ENCODE data around the gene ARHGEF17.

The ARHGEF17 gene

DNA sequence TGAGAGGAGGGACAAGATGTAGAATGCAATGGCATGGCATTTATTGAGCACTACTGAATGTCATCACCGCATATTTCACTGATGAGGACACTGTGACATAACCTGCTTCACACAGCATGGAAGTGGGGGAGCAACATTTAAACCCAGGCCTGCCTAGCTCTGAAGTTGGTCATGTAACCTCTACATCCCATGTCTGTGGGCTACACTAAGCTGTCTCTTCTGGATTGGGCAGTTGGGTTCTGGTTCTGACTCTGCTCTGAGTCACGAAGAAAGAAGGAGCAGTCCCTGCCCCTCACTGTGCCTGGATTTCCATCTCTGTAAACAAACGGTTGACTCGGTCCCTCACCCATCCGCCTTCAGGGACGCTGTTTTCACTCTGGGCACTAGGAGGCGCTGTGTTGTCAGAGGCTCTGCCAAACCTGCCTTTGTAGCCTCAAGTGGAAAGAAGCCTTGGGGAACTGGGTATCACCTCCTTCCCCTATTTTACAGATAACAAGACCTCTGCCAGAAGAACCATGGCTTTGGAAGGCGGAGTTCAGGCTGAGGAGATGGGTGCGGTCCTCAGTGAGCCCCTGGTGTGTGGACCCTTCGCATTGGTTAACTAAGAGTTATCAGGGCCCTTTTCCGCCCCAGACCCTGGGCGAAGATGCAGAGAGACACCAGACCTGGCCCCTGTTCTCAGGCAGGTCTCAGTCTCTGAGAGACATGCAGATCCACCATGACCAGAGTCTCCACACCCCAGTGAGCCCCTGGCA lies 12.7 kb upstream of the ARHGEF17 start:
- no peak for DNase-seq

DNA sequence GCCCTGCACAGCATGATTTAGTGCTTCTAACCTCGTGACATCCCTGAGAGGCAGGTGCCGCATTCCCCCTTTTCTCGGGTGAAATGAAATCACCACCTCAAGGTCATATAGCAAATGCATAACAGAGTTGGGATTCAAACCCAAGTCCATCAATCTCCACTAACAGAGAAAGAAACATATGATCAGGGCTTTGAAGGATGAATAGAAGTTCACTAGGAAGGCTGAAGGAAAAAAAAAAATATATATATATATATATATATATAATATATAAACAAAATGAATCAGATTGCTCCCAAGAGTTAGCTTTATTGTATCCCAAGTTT lies 12.1 kb upstream of the ARHGEF17 start:
- DNase-seq = no peak

DNA sequence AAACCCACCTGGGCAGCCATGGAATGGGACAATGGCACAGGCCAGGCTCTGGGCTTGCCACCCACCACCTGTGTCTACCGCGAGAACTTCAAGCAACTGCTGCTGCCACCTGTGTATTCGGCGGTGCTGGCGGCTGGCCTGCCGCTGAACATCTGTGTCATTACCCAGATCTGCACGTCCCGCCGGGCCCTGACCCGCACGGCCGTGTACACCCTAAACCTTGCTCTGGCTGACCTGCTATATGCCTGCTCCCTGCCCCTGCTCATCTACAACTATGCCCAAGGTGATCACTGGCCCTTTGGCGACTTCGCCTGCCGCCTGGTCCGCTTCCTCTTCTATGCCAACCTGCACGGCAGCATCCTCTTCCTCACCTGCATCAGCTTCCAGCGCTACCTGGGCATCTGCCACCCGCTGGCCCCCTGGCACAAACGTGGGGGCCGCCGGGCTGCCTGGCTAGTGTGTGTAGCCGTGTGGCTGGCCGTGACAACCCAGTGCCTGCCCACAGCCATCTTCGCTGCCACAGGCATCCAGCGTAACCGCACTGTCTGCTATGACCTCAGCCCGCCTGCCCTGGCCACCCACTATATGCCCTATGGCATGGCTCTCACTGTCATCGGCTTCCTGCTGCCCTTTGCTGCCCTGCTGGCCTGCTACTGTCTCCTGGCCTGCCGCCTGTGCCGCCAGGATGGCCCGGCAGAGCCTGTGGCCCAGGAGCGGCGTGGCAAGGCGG lies 11.4 kb upstream of the ARHGEF17 start:
- DNase-seq = no peak

DNA sequence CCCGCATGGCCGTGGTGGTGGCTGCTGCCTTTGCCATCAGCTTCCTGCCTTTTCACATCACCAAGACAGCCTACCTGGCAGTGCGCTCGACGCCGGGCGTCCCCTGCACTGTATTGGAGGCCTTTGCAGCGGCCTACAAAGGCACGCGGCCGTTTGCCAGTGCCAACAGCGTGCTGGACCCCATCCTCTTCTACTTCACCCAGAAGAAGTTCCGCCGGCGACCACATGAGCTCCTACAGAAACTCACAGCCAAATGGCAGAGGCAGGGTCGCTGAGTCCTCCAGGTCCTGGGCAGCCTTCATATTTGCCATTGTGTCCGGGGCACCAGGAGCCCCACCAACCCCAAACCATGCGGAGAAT lies 10.9 kb upstream of the ARHGEF17 start:
- no peak for DNase-seq

GRCh38 chr11:73297702-73298101 lies 10.4 kb upstream of the ARHGEF17 start:
- DNase-seq = no peak

GRCh38 chr11:73298233-73298632 lies 9.8 kb upstream of the ARHGEF17 start:
- no peak for DNase-seq

DNA sequence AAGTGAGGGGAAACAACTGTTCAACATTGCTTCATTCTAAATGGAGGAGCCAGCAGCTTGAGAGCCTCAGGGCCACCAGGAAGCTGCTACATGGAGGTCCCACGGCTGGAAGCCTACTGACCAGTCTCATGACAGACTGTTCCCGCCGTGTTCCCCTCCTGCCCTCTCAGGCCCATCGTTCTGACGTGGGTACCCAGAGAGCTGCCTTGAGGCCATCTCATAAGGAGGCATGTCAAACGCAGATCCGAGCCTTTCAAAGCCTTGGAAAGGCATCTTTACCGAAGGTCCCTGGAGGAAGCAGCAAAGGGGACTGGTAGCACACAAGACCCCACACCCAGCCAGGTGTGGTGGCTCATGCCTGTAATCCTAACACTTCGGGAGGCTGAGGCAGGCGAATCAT lies 8.3 kb upstream of the ARHGEF17 start:
- DNase-seq = no peak

DNA sequence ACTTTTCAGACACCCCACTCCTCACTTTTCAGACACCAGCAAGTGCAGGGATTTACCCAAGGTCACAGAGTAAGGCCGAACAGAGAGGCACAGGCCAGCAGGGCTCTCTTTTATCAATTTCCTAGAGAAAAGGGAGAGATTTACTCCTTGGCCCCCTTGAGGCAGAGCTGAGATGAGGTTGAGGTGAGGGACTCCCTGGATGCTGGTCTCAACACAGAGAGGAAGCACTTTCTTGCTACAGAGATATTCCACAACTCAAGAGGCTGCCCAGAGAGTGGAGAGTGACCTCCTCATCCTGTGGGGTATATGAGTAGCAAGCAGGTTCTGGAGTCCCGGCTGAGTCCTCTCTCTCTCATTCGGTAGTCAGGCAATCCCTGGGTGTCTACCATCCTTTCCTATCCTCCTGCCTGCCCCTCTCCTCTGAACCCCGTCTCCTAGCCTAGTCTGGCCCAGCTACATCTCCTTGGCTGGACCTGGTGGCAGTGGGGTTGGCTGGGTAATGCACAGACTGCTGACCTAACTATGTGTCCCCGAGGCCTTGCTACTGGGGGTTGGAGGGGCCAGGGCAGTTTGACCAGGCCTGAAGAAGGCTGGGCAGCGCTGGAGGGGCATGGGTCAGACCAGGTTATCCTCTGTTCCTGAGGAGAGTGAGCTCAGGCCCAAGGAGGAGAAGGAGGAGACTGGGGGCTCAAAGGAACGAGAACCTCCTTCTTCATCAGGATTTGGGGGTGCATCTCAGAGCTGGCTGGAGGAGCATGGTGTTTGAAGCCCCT lies 1.8 kb upstream of the ARHGEF17 start:
- DNase-seq = no peak

GRCh38 chr11:73306977-73307322 lies 1.1 kb upstream of the ARHGEF17 start:
- DNase-seq = no peak

DNA sequence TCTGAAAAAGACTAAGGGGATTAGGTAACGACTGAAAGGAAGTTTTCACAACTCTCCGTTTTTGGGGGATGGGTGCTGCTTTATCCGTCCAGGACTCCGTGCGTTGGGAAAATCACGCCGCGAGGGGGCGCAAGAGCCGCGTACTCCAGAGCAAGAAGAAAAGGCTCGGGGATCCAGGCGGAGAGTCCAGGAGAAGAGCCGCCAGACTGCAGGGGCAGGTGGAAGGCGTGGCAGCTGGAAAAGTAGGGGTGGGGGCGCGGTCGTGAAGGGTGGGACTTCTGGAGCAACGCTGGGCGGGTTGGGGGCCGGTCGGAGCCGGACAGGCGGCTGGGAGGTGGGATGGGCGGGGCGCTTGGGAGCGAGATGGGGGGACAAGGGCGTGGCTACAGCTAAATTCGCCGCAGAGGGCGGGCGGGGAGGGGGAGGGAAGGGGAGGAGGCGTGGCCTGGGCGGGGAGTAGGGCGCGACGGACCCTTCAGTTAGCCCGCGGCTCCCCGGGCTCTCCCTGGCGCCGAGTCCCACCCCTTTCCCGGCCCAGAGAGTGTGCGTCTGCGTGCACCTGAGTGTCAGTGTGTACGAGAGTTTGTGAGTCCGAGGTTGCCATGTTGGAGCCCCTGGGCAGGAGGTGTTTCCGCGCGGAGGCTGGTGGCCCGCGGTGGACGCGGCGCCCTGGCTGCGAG lies 613 bp upstream of the ARHGEF17 start:
- peak; percentile 91 for DNase-seq

GRCh38 chr11:73308961-73309919 lies 1.2 kb downstream of the ARHGEF17 start:
- DNase-seq = peak; percentile 30

DNA sequence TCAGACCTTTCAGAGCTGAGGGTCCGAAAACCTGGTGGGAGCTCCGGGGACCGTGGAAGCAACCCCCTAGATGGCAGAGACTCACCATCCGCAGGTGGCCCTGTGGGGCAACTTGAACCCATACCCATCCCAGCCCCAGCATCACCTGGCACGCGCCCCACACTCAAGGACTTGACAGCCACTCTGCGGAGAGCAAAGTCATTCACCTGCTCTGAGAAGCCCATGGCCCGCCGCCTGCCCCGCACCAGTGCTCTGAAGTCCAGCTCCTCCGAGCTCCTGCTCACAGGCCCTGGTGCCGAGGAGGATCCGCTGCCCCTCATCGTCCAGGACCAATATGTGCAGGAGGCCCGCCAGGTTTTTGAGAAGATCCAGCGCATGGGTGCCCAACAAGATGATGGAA lies 2.0 kb downstream of the ARHGEF17 start:
- DNase-seq = no peak

- no peak for DNase-seq
Observed at GRCh38 chr11:73310661-73311393, 2.8 kb downstream of the ARHGEF17 start.

GRCh38 chr11:73311394-73311869 lies 3.4 kb downstream of the ARHGEF17 start:
- DNase-seq = no peak

DNA sequence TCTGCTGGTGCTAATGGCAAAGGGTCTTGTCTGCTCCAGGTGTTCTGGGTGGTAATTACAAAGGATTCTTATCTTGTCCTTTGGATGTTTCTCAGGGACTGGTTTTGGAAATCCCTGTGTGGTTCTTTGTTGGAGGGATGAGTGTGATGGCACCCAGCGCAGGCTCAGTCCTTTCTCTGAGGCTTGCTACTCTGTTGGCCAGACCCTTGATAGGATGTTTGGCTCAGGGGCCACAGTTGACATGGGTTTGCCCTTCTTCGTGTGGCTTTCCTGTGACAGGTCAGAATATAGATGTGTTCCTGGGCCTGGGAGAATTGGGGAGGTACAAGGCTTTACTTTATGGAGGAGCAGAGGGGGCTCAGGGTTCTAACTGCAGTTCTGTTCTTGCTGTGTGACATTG lies 4.0 kb downstream of the ARHGEF17 start:
- no peak for DNase-seq

DNA sequence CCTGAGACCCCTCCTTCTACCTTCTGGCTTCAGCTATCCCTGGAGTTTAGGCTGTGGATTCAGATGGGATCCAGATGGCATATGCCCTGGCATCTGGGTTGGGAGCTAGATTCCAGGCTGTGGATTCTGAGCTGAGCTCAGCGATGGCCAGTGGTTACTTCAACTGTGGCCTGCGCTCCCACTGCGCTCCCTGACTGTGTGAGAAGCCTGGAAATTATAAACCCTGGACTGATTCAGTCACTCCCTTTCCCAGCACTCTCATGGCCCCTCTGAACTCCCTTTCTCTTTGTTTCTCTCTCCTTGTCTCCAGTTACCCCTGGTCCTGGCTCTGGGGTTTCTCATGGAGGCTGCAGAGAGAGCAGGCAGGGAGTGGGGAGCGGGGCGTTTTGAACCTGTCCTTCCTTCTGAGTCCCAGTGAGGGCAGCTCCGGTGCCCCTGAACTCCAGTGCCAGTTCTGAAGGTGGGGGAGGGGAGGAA lies 4.8 kb downstream of the ARHGEF17 start:
- no peak for DNase-seq

- DNase-seq = no peak
Observed at GRCh38 chr11:73313652-73314051, 5.6 kb downstream of the ARHGEF17 start.

DNA sequence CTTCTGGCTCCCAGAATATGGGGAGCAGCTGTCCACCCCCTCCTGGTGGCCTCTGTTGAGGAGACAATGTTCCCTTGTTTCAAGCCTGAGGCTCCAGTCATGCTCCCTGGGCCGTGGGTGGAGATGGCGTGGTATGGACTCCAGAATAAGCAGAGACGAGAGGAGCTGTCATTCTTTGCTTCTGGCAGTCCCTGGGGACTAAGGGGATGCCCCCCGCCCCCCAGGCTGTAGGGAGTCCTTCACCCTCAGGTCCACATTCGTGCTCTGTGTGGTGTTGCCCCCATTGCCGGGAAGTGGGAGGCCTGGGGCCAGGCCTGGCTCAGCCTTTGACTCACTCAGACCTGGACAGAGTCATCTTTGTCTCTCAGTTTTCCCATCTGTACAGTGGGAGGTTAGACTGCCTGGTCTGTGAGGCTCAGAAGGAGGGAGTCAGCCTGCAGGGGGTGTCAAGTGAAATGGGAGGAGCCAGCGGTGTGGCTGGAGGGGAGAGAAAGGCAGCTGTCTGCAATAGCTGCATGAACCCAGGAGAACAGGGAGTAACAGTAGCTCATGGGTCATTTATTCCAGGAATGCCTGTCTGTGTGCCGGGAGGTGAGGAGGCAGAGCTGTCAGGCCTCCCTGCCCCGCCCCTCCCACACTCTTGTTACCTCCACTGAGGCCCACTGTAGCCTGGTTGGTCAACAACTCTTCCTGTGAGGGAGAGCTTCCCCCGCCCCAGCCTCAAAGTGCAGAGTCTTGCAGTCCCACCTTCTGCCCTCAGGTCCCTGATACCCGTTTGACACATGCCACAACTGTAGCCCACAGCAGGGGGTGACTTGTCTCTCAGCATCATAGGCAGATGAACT lies 6.3 kb downstream of the ARHGEF17 start:
- DNase-seq = no peak

- no peak for DNase-seq
Observed at GRCh38 chr11:73315293-73316020, 7.4 kb downstream of the ARHGEF17 start.

DNA sequence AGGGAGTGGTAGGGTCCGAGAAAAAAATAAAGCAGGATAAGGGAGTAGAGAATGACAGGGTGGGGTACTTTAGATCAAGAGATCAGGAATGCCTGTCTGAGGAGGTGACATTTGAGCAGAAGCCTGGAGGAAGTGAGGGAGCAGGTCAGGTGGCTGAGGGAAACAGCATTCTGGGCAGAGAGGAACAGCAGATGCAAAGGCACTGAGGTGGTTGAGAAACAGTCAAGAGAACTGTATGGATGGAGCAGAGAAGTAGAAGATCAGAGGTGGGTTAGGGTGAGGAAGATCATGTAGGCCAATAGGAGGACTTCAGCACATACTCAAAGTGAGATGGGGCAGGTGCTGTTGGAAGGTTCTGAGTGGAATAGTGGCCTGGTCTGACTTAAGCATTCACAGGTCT lies 8.3 kb downstream of the ARHGEF17 start:
- DNase-seq = no peak
